ENCODE results near the gene FADS6.
"Not testable (repeated sequence)": the region's sequence is repeated elsewhere in the genome, so short reads cannot be mapped to it uniquely, and the experiment has no call there.

The FADS6 gene

DNA sequence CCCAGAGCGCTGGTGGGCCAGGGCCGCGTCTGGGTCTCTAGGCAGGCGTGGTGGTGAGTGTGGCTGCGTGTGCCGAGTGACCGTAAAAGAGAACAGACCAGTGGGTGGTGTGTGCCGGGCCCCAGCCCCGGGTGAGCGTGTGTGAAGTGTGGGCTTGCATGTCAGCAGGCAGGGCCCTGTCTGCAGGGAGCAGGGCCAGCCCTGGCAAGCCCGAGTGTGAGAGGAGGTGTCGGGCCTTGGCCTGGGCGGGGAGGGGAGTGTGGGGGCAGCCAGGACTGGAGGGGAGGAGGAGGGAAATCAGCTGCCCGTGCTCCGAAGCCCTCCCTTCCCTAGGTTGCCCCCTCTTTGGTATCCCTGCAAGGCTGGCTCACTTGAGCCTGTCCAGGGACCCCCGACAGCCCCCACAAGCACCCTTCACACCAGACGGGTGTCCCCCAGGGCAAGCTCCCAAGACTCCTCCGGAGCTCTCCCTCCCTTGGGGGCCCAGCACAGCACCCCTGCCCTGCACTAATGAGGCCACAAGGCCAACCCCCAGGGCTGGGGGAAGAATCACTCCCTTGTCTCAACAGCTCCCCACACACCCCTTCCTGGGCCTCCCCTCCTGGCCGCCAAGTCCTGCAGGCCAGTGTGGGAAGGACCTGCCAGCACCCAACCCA, 27.7 kb upstream of the FADS6 start:
- in situ Hi-C loops (cut with HindIII; ENCODE audit: low sequenced_read_pairs), result no loop called here

DNA sequence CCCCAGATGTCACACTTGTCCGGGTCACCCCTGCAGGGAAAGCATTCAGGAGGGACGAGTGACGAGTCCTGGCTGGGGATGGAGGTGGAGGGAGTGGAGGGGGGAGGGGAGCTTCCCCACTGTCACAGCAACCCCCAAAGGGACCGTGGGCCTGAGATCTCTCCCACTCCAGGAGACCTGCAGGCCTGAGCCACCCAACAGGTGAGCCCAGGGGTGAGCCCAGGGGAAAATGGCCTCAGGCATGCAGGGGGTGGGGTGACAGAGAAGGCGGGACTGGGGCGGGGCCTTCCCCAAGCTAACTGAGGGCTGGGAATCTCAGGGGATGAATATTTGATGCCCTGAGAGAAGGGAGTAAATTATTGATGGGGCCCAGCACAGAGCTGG, 27.2 kb upstream of the FADS6 start:
- in situ Hi-C loops (cut with HindIII; ENCODE audit: low sequenced_read_pairs), result no loop called here

DNA sequence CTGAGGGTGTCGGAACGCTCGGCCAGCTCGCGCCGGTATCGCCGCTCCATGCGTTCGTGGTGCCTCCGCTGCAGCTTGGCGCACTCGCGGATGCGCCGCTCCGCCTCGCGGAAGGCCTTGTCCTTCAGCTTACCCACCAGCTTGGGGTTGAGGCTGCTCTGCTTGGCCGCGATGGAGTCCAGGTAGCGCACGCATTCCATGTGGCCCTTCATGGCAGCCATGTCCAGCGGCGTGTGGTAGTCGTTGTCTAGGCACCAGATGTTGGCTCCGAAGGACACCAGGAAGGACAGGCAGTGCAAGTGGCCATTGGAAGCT, 26.8 kb upstream of the FADS6 start:
- in situ Hi-C loops (cut with HindIII; ENCODE audit: low sequenced_read_pairs), result no loop called here

GRCh38 chr17:74919440-74920305, 26.2 kb upstream of the FADS6 start:
- in situ Hi-C loops (cut with HindIII; ENCODE audit: low sequenced_read_pairs), result no loop called here

DNA sequence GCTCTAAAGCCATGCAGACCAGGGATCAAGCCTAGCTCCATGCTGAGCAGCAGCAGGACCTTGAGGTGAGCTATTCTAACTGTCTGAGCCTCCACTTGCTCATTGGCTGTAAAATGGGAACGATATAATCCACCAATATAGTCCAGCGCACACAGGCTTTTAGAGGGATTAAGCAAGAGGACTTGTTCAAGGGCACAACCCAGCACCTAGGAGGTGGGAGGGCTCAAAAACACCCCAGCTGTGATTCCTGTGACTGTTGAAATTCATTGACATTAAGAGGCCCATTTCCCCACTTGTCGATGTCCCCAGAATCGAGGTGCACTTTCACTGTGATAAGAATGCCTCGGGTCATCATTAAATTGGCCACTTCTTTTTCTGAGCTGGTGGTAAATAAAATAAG, 25.5 kb upstream of the FADS6 start:
- in situ Hi-C loops (cut with HindIII; ENCODE audit: low sequenced_read_pairs), result no loop called here

DNA sequence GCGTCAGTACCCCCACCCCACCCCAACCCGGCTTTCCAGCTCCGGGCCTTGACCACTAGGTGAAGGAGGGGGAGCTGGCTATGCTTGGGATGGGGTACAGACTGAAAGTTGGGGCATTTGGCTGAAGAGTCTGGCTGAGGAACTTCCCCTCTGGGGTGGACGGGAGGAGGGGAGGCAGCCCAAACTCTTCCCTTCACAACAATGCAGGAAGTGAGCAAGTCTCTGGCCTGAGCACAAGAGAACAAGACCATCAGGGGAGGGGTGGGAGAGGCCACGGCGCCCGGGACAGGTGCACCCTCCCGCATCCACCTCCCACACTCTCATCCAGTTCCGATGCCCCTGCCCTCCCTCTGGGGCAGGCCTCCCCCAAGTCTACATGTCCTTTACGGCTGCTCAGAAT, 24.0 kb upstream of the FADS6 start:
- in situ Hi-C loops (cut with HindIII; ENCODE audit: low sequenced_read_pairs), result no loop called here

GRCh38 chr17:74916851-74917199, 23.4 kb upstream of the FADS6 start:
- in situ Hi-C loops (cut with HindIII; ENCODE audit: low sequenced_read_pairs), result no loop called here

DNA sequence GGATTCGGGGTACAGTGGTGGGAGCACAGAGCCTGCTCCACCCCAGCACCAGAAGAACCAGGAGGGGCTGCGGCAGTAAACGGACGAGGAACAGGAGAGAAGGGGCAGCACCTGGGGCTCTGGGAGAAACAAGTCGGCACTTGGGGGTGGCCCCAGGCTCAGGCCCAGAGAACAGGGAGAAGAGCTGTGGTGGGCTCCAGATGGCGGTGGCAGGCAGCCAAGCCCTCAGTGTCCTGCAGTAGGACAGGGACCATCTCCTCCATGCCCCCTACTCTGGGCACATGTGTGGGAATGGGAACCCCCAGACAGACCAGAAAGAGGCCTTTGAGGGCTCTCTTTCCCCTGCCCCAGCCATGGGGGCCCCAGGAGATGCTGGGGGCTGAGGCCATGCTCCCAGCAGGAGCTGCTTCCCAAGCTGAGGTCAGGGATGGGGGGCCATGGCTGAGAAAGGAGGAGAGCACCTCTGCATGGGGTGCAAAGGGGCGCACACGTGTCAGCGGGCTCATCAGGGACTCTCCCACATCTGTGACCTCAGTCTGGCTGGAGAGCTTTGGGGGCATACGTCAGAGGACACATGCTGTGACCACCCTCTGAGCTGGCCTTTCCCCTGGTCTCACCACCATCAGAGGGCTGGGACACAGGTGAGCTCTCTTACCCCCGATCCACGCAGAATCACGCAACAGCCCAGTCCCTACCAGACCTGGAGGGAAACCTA, 22.9 kb upstream of the FADS6 start:
- in situ Hi-C loops (cut with HindIII; ENCODE audit: low sequenced_read_pairs), result no loop called here

GRCh38 chr17:74911423-74911822, 18.0 kb upstream of the FADS6 start:
- in situ Hi-C loops (cut with HindIII; ENCODE audit: low sequenced_read_pairs), result not testable (repeated sequence)

DNA sequence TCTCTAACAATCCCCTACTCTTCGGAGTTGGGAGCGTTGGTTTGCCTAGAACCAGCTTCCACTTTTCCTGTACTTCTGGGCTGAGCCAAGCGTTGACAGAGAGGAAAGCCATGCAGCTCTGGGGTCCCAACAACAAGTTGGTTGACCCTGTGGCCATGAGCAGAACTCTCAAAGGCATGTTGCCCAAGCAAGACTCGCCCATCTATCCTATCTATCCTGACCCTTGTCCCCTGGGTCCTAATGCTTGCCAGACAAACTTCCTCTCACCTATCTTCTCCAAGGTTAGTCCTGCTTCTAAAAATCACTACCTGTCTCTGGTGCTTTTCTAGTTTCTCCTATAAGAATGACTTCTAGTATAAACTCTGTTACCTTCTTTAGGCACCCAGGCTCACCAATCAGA, 15.7 kb upstream of the FADS6 start:
- in situ Hi-C loops (cut with HindIII; ENCODE audit: low sequenced_read_pairs), result not testable (repeated sequence)

DNA sequence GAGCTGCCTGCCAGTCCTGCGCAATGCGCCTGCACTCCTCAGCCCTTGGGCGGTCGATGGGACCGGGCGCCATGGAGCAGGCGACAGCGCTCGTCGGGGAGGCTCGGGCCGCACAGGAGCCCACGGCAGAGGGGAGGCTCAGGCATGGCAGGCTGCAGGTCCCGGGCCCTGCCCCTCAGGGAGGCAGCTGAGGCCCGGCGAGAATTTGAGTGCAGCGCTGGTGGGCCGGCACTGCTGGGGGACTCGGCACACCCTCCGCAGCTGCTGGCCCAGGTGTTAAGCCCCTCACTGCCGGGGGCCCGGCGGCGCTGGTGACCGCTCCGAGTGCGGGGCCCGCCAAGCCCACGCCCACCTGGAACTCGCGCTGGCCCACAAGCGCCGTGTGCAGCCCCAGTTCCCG, 13.6 kb upstream of the FADS6 start:
- in situ Hi-C loops (cut with HindIII; ENCODE audit: low sequenced_read_pairs), result no loop called here

DNA sequence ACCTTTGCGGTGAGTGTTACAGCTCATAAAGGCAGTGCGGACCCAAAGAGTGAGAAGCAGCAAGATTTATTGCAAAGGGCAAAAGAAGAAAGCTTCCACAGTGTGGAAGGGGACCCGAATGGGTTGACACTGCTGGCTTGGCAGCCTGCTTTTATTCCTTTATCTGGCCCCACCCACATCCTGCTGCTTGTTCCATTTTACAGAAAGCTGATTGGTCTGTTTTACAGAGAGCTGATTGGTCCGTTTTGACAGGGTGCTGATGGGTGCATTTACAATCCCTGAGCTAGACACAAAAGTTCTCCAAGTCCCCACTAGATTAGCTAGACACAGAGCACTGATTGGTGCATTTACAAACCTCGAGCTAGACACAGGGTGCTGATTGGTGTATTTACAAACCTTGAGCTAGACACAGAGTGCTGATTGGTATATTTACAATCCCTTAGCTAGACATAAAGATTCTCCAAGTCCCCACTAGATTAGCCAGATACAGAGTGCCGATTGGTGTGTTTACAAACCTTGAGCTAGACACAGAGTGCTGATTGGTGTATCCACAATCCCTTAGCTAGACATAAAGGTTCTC, 12.9 kb upstream of the FADS6 start:
- in situ Hi-C loops (cut with HindIII; ENCODE audit: low sequenced_read_pairs), result not testable (repeated sequence)

DNA sequence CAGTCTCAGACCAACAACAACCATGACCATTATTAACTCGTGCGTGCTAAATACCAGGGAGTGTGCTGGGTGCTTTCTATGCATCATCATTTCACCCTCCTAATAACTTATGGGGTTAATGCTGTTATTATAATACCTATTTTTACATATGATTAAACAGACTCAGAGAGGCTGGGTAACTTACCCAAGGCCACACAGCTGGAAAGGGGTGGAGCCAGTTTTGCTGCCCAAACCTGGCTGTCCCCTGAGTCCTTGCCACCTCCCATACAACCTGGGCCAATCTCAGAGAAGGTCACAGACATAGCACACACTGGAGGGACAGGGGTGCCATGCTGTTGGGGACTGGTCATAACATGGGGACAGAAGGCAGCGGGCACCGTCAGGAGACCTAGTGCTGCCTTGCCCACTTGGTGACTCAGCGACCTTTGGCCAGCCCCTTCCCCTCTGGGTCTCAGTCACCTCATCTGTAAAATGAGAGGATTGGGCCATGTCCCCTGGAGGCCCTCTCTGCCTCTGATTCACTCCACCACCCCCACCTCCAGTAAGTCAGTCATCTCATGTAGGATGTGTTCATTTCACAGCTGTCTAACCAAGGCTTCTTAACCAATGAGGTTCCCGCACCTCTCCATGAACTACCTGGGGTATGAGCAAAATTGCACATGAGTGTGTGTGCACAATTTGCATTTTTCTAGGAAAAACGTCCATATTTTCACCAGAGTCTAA, 11.4 kb upstream of the FADS6 start:
- in situ Hi-C loops (cut with HindIII; ENCODE audit: low sequenced_read_pairs), result no loop called here

DNA sequence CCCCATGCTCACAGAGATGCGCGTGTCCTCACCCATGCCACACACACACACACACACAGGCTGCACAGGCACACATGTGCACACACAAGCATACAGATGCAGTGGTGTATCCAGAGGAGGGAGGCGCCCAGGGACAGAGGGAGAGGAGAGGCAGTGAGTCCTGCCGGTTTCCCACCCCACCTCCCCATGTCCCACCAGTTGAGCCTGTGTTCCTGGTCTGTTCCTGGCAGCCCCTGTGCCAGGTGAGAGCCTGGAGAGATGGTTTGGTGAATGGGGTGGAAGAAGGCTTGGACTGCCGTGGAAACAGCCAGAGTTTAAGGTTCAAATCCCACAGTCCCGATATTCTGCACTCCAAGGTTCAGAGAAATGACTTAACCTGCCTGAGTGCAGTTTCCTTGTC, 10.2 kb upstream of the FADS6 start:
- in situ Hi-C loops (cut with HindIII; ENCODE audit: low sequenced_read_pairs), result no loop called here

DNA sequence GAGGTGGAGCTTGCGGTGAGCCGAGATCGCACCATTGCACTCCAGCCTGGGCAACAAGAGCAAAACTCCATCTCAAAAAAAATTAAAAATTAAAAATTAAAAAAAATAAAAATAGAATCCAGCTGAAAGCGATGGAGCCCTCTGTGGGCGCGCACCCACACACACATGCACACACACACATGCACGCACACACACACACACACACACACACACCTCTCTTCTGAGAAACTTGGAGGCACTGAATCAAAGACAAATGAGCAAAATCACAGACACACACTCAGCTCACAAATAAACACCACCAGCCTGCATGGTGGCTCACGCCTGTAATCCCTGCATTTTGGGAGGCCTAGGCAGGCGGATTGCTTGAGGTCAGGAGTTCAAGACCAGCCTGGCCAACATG, 9.6 kb upstream of the FADS6 start:
- in situ Hi-C loops (cut with HindIII; ENCODE audit: low sequenced_read_pairs), result no loop called here

DNA sequence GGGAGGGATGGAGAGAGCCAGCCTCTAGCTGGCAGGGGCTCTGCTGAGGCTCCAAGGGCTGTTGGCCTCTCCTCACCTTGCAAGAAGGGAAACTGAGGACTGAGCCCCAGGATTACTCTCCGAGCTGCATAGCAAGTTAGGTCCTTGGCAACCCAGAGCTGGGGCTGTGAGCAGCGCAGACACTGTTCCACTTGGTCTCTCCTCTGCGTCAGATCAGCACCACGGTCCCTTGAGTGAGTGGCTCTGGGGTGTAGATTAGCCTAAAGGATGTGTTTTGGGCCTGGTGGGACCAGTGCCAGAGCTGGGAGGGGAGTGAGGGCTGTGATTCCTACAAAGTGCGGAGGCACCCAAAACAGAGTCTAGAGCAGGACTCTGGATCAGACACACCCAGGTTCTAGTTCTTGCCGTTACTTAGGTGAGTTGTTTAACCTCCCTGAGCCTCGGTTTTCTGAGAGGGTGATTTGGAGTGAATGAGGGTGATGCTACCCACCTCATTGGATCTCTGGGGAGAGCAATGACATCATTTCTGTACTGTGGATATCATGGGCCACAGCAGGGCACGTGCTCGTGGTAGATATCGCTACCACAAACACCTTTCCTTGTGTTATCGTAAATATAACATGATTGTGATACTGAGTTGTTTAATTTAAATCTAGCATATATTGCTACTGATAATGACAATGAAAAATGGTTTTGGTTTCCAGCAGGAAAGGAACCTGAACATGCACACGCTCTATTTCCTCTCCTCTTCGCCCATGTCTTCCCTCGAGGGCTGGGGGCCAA, 8.1 kb upstream of the FADS6 start:
- in situ Hi-C loops (cut with HindIII; ENCODE audit: low sequenced_read_pairs), result no loop called here

DNA sequence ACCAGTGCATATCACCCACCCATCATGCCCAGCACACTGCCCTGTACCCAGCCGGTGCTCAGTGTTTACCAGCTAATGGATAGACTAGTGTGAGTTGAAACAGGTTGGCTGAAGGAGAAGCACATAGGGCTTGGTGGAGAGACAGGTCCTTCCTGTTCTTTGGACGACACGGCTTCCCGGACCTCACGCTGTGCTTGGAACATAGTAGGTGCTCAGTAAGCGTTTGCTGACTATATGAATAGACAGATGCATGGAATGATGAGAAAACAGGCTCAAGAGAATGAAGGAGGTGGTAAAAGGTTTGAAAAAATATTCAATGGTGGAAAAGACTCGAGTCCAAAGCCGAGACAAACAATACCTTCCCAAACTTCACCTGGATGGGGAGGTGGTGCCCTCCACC, 6.8 kb upstream of the FADS6 start:
- in situ Hi-C loops (cut with HindIII; ENCODE audit: low sequenced_read_pairs), result no loop called here

- in situ Hi-C loops (cut with HindIII; ENCODE audit: low sequenced_read_pairs), result no loop called here
Observed at GRCh38 chr17:74898376-74898946, 5.0 kb upstream of the FADS6 start.

DNA sequence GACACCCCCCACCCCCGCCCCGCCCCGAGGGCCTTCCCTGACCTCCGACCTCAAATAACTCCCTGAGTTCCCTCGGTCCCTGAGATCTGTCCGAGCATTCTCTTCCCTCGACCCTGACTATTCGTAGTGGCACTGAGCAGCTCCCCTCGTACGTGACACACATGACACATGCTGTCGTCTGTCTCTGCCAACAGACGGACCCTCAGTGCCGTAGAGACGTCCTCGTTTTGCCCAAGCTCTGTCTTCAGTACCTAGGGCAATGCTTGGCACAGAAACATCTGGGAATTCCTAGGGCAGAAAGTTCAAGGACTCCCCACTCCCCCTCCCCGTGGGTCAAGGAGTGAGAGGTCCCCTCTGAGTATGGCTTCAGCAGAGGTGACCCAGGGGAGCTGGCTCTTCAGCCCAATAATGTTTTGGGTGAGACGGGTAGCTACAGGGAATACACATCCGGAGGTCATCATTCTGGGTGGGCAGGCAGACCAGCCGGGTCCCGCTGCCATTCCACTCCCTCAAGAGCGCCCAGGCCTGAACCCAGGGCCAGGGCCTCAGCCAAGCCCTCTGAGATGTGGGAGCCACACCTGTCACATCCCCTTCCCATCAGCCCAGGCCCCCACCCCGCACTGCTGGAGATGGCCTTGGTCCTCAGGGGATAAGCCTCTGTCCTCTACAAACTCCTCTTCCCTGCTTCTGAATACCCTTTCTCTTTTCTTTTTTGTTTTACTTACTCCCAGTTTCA, 671 bp upstream of the FADS6 start:
- in situ Hi-C loops (cut with HindIII; ENCODE audit: low sequenced_read_pairs), result no loop called here

All from endothelial cell of hepatic sinusoid (primary cell).